Non-pigmented ciliary epithelial cell (primary cell): ENCODE measurements around the gene ZNF236.
"Not testable (repeated sequence)": the region's sequence is repeated elsewhere in the genome, so short reads cannot be mapped to it uniquely, and the experiment has no call there.

Experiments used
- DNase-seq: peaks from one replicate; pipeline ENCODE4 v3.0.0-alpha.2; 2010; ENCODE audit warnings: low read depth

Gene ZNF236

DNA sequence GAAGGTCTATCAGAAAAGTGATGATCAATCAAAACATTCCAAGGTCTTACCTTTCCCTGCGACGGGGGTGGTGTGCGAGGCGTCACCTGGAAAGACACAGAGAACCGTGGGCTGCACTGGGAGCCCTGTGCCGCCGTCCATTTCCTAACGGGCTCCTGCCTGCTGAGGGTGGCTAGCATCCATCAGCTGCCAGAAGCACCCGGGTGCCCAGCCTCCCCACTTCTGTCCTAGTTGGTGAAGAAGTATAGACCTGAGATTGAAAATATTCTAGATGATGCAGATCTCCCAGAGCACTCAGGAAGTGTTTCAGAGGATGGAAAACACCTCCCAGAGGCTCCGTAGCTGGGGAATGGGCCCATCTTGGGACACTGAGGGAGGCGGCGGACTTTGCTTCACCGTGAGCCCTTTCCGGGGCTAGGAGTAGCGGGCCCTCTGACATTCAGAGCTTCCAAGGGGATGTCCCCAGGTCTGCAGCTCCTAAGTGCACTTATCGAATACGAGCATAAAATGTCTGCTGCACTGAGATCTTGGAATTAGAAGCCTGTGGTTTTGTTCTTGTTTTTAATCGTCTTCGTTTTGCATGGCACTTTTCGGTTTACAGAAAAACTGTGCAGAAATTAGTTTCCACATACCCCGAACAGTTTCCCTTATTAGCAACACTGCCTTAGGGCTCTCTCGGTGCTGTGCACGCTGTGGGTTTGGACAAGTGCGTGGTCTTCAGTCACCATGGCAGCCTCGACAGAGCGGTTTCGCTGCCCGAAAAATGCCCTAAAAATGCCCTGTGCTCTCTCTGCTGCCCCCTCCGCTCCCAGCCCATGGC lies 166.7 kb downstream of the ZNF236 start:
- no peak for DNase-seq

DNA sequence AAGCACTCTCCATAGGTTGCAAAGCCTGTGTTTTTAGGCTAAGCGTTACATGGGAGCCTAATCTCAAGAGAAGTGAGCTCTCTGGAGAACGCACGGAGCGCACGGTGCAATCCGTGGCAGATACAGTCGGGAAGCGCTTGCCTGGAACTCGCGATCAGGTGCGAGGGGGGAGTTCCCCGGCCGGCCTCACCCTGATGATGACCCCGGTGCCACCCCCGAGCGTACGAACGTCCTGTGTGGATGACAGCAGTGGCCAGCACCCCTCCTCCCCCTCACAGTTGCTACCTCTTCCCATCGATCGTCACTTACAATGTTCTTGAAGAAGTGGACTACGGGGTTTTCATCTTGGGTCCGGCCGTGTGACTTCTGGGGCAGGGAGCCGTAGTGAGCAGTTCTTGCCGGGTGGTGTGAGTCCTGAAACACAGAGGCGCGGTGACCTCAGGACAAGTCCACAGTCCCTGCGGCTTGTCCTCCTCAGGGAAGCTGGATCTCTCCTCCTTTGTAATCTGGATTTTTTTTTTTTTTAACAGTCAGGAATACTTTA lies 167.4 kb downstream of the ZNF236 start:
- DNase-seq, result no peak

DNA sequence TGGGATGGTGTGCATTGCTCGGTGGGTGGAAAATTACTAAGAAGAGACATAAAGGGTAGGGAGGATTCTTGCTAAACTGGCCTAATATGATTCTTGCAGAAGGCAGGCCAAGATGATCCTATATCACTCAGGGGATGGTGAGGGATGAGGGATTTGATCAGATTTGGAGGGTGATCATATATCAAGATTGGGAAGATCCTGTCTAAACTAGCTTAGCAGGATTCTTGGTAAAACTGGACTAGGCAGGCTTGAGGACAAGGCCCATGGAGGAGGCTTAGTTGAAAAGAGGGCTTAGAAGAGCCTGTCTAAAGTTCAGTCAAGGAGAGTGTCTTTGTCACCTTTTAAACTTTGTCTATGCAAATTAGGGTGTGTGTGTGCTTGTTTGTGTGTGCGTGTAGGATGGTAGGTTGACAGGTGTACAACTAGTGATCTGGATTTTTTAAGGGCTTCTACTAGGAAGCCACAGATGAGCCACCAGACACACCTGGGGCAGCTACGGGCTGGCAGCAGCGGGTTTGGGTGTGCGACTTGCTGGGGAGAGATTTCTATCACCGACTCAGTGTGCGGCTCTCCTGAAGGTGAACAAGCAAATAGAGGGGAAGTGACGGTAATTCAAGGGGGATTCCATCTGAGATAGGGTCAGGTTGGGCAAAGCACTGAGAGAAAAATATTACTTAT lies 168.1 kb downstream of the ZNF236 start:
- not testable (repeated sequence) for DNase-seq

DNA sequence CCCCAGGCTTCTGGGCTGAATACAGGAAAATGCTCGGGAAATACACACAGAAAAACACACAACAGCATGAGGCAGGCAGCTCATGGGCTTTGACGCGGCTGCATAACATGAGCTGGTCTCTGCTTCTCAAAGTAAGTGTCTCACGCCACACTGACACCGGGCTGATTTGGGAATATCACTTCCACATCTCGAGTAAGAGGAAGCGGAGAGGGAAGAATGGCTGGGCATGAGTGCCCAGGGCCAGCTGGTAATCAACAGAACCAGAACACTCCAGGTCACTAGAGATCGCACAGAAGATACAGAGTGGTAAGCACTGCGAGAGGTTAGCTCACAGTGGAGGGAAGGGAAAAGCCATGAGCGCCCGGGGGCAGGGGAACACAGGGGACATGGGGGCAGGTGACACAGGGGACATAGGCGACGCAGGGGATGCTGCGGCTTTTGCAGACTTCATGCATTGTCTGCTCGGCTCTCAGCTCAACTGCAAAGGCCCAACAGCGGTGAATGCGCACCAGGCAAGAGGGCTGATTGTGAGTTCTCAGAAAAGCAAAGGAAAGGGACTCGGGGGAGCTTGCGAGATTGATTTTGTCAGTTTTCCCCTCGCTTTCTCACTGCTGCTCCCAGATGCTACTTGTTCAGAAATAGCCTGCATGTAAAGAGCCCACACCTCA lies 168.8 kb downstream of the ZNF236 start:
- no peak for DNase-seq

DNA sequence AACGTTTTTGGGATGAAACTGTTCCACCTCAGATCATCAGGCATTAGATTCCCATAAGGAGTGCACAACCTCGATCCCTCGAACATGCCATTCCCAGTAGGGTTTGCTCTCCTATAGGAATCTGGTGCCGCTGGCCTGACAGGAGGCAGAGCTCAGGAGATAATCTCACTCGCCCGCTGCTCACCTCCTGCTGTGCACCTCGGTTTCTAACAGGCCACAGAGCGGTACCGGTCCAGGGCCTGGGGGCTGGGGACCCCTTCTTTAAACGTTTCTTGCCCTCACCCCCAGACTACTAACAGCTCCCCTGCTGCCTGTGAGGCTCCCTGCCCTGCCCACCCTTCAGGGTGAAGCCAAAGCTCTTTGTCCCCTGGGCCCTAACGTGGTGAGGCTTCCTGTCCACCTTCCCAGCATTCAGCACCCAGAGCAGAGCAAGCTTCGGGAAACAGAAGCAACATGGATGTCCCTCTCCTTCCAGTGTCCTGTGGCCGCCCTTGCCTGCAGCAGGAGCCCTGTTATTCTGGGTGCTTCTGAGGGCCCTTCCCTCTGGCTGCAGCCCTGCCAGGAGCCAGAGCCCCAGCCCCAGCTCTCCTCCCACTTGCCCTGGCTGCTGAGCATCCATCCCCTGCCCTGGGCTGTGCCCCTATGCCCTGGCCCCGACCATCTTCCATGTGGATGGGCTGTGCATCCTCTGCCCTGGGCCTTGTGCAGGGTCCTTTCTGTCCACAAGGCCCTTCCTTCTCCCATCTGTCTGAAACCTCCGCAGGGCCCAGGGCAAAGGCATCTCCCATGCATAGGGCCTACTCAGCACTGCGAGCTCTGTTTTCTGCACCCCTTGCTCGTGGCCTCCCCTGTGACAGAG lies 170.1 kb downstream of the ZNF236 start:
- DNase-seq, result no peak

DNA sequence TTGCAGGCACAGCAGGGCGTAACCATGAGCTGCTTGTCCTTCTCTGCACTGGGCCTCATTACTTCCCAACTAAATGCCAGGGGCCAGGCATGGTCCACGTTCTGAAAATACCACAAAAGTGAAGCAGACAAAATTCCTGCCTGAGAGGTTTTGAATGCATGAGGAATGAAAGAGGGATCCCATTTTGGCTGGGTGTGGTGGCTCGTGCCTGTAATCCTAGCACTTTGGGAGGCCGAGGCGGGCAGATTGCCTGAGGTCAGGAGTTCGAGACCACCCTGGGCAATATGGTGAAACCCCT lies 170.7 kb downstream of the ZNF236 start:
- DNase-seq, result no peak

DNA sequence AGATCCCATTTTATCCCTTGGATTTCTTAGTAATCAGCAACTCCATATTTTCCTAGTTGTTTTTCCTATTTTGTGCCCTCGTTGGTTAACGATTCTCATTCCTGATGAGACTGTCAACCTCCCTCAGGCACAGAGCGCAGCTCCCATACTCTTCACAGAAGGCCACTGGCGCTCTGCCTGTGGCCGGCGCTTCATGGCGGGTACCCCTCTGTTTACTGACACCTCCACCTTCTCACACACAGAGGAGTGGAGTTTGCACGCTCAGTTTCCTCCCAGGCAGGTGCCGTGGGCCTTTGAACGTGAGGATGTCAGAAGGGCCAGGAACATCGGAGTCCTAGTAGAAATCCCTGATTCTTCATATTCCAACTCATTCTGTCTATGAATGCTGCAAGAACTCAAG lies 171.2 kb downstream of the ZNF236 start:
- no peak for DNase-seq

DNA sequence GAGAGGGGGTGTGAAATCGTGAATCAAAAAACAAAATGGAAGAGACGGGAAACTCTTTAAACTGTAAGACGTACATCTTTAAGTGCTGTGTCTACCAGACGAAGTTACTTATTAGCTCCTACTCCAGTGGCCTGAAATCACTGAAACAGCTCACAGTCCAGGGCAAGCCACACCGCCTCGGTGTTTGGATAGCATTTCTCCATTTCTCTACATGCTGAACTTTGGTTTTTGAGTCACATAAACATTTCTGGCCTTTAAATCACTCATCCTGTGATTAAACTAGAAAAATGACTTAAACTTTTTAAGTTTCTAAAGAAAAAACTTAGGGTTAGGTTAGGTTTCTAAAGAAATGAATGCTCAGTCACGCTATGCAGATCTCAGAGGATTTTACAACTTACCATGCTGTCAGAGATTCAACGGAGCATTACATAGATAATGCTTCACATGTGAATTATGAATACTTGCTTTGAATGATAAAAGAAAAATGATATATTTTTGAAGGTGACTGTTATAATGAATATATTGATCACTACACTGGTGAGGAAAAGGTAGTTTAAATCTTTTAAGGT lies 171.8 kb downstream of the ZNF236 start:
- DNase-seq, result no peak

DNA sequence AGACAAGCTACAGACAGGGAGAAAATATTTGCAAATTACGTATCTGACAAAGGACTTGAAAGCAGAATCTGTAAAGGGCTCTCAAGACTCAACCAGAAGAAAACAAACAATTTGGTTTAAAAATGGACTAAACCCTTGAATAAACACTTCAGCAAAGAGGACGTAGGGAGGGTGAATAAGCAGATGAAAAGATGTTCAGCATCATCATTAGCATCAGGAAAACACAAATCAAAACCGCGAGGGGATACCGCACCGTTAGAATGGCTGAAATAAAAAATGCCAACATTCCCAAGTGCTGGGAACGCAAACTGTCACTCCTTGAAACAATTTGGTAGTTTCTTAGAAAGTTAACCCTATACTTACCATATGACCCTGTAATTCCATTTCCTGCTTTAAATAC lies 173.5 kb downstream of the ZNF236 start:
- DNase-seq, result no peak

DNA sequence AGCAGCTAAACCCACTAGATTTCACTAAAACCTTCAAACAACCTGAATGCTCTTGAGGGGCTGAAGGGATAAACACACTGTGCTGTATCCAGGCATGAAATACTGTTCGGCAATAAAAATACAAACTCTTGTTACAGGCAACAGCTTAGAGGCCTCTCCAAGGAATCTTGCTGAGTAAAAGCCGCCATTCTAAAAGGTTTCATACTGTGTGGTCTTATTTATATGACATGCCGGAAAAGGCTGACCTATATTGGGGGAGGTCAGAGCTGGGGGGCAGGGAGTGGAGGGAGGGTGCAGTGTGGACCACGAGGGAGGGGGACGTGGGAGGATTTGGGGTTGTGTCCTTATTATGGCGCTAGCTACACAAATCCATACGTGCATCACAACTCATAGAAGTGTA lies 174.1 kb downstream of the ZNF236 start:
- DNase-seq, result no peak

DNA sequence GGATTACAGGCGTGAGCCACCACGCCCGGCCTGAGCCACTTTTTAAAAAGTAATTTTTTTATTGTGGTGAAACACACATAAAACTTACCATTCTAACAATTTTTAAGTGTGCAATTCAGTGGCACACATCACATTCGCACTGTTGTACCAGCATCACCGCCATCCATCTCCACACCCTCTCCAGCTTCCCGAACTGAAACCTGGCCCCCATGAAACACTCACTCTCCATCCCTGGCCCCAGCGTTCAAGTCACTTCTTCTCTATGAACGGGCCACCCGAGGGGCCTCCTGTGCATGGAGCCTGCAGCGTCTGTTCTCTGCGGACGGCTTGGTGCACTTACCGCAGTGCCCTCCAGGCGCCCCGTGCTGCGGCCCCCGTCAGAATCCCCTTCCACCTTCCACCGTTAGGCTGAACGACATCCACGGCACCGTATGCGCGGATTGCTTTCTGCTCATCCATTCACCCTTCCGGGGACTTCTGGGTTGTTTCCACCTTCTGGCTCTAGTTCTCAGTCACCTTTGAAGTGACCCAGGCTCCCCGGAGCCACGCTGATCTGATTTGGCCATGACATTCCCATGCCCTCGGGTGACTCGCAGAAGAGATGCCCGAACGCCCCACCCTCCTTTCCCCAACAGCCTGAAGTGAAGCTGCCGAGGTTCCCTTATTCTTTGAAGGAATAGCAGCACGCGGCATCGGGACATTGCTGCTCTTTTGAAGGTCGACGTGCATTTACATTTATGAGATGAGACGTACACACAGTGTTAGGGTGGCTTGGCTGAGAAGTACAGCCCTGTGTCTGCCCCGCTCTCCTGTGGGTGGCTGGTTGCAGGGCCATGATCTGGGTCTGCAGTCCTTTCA lies 175.8 kb downstream of the ZNF236 start:
- DNase-seq, result no peak

DNA sequence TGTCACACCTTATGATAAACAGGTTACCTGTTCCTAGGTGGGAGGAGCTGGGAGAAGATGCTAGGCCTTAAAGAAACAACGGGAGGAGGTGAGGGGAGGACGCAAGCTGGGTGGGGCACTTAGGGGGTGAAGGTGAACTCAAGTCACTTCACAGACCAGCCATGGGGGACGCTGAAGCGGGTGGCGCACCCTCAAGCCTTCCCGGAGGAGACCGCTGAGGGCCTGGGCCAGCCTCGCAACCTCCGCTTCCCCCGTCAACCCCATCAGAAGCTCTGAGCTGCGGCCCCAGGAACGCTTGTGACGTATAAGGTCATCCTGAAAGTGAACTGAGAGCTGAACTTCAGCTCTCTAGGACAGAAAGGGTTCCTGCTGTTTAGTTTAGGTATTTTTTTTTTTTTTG lies 176.7 kb downstream of the ZNF236 start:
- no peak for DNase-seq

DNA sequence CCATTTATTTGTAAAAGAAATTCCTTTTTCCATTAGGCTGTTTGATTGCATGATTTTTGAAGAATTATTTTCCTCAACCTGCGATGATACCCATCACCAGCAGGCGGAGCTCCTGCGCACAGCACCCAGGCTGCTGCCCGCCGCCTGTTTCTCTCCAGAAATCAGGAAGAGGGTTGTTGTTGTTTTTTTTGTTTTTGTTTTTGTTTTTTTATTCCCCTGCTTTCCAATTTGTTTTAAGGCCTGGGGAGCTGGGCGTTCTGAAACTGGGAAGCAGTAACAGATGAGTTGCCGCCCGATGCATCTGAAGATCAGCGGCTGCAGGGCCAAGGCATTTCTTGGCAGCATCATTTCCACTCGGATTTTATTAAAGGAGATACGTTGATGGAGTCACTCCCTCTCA lies 178.2 kb downstream of the ZNF236 start:
- no peak for DNase-seq

DNA sequence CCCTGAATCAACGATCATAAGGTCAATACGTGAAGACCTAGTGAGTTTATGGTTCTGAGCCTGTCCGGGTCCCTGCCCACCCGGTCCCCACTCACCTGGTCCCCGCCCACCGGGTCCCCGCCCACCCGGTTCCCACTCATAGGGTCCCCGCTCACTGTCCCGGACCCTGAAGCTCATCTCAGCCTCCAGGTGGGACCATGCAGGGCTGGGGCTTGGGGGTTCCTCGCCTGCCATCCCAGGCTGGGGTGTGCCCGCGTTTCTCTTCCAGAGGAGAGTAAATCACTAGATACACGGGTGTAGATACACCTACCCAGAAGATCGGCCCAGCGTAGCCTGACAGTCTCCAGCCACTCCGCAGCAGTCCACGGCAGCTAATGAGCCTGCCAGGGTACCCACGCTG lies 178.7 kb downstream of the ZNF236 start:
- DNase-seq, result no peak

DNA sequence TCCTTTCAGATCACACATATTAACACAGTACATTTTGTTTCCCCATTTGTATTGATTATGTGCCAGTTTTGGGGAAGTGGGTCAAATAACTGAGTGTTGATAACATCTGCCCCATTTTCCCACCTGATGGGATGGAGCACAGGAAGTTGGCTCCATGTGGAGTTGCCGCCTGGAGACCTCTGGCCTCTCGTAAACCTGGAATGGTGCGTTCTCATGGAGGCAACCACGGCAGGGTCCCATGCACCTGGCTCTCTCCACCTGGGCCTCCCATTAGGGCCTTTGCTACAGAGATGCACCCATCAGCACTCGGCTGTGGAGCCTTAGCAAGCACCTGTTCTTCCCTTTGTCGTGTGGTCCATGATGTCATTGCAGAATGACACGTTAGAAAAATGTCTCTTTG lies 179.6 kb downstream of the ZNF236 start:
- no peak for DNase-seq

DNA sequence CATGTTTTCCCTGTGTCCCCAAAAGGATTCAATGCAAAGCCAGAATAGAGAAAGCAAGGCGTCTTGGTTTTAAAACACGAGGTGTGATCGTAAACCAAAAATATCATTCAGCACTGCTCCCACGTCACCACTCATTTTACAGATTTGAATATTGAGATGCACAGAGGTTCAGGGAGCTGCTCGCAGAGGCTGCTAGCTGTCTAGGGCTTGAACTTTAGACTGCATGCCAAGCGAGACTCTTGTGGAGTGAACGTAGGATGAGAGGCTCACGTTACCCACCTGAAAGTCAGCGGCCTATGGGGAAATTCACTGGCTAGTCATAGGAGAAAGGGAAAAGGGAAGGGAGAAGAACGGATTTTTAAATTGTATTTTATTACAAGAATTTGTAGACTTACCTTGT lies 180.1 kb downstream of the ZNF236 start:
- DNase-seq, result no peak

DNA sequence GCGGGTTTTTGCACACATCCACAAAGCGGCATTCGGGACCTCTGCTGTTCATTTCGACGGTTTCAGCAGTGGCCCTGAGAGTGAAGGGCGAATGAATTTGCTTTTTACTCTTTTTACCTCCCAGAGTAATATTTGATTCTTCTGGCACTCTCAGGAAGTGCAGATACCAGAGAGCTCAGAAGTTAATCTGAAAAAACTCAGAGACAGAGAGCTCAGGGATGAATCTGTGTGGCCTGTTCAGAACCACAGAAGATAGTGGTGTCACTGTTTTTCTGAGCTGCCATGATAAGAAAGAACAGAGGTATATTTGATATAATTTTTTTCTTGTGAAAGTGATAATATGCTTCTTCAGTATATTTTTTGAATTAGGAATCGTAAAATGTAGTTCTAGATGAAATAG lies 181.0 kb downstream of the ZNF236 start:
- no peak for DNase-seq

DNA sequence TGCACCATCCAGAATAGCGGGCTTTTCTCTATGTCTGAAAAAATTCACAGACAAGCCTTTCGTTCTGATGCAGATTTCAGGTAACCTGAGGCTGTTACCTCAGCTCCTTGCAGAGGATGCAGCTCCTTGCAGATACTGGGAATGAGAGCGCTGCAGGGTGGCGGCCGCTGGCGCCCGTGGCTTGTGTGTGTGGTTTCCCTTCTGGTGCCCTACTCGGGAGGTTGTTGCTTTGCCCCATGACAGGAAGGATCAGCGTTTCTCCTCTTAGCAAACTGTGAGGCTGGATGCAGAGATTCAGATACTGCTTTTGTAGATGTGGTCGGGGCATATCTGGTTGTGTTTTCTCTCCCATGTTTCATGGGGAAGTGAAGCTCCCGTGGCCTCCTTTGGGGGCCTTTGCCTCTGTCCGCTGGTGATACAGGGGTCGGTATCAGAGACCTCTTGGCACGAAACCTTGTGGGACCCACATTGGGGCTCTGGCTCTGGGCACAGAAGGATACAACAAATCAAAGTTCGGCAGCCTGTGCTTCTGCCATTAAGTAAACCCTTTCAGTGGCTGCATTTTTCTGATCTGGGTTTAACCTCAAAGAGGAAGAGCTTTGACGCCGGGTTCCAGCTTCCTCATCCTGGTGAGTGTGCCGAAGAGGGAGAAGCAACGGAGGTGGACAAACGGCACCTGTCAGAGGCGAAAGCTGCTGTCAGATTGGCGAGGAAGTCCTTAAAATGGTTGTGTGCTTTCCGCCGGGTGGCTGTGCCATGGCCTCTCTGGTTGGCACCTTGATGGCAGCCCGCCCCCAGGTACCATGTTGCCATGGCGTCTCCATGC lies 182.4 kb downstream of the ZNF236 start:
- no peak for DNase-seq

DNA sequence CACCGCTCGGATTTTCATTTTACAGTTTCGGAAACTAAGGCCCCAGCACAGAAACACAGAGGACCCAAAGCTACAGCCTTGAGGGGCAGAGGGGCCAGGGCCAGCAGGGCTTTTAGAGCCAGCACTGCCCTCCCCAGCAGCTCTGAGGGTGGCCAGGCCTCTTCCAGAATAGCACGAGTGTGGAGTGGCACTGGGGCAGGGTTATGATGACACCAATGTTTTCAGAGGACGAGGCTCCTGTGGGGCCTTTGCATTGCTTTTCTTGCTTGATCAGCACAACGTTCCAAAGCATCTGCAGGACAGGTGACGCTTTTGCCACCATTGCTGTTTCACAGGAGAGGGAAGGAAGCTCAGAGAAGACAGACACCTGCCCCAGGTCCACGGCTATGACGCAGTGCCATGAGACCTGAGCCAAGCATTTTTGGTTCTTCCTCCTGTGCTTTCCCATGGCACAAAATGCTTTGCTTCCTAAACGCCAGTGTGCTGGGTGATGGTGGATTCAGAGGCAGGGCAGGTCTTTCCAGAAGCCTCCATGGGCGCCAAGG lies 183.4 kb downstream of the ZNF236 start:
- no peak for DNase-seq
